ENCODE results near the gene AK8.

The AK8 gene, protein sequence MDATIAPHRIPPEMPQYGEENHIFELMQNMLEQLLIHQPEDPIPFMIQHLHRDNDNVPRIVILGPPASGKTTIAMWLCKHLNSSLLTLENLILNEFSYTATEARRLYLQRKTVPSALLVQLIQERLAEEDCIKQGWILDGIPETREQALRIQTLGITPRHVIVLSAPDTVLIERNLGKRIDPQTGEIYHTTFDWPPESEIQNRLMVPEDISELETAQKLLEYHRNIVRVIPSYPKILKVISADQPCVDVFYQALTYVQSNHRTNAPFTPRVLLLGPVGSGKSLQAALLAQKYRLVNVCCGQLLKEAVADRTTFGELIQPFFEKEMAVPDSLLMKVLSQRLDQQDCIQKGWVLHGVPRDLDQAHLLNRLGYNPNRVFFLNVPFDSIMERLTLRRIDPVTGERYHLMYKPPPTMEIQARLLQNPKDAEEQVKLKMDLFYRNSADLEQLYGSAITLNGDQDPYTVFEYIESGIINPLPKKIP

GRCh38 chr9:132877824-132878694 lies at the start of gene AK8:
AK8 (minus strand) TSS chr9:132878284; CDS start chr9:132878255, 29 bp downstream.
- DNase-seq = peak; percentile 61

DNA sequence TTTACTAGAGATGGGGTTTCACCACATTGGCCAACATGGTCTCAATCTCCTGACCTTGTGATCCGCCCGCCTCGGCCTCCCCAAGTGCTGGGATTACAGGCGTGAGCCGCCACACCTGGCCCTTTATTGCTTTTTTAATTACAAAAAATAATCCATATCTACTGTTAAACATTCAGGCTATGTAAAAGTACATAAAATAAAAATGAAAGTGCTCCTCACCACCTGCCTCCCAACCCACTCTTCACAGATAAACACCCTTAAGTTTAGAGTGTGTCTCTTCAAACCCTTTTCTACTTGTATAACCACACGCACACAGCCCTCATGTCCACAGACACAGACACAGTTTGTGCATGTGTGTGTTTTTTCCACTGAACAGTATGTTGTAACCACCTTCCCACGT lies 49.6 kb upstream of the AK8 start:
- no peak for DNase-seq

DNA sequence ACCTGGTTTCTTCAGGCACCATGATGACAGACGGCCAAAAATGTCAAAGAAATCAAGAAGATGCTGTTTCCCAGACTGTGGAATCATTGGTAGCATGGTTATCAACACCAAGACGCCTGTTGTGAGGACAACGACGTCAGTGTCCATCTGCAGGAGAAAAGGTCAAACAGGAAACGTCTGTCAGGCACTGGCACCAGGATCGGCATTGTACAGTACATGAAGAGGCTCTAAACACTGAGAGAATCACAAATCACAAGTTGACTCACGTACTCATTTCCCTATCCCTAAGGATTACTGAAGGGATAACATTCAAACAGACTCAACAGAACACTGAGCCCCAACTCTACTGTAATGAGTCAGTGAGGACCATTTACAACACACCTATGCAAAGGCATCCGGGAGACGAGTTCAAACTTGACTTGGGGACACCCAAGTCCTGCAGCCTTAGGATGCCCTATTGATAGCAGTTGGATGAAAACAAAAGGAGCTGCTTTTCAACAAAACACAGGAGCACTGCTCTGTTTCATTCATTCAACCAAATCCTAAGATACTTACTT lies 45.3 kb upstream of the AK8 start:
- DNase-seq = no peak

DNA sequence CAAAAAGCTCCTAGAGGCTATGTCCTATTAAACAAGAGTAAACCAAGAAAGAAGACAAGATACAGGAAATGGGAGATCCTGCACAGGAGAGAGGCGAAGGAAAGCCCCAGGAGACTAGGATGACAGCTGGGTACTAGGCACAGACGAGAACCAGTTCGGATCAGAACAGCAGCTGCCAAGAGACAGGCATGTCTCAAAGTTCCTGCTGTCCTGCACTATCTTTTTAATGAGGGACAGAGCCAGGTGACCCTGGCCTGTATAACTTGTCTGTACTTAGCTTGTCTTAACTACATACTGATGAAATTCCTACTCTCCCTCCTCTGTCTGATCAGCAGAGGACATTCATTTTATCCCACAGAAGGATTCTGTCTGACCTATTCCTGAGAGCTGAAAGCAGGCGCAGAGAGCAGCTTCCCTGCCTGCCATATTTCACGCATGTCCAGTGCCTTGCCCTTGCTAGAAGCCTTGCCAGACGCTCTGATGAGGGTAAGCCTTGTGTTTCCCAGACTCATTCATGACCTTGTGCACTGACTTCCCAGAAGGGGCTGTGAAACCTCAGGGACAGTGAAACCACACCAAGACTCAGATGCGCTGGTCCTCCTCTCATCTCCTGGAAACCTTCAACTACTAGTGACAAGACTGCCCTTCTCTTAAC lies 41.7 kb upstream of the AK8 start:
- no peak for DNase-seq

DNA sequence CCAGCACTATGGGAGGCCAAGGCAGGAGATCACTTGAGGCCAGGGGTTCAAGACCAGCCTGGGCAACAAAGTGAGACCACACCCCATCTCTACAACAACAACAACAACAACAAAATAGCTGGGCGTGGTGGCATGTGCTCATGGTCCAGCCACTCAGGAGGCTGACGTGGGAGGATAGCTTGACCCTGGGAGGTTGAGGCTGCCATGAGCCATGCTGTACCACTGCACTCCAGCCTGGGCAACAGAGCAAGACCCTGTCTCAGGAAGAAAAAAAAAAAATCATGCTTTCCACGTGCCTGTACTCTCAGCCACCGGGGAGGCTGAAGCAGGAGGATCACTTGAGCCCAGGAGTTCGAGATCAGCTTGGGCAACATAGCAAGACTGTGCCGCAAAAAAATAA lies 36.8 kb upstream of the AK8 start:
- DNase-seq = no peak

GRCh38 chr9:132912131-132912530 lies 34.0 kb upstream of the AK8 start:
- DNase-seq = no peak

GRCh38 chr9:132910376-132910775 lies 32.3 kb upstream of the AK8 start:
- no peak for DNase-seq

- DNase-seq = no peak
Measured at GRCh38 chr9:132909311-132909710, 31.2 kb upstream of the AK8 start.

- DNase-seq = peak; percentile 50
Measured at GRCh38 chr9:132908635-132909034, 30.6 kb upstream of the AK8 start.

- DNase-seq = no peak
Measured at GRCh38 chr9:132905726-132906125, 27.6 kb upstream of the AK8 start.

- no peak for DNase-seq
Measured at GRCh38 chr9:132903574-132904492, 25.7 kb upstream of the AK8 start.

DNA sequence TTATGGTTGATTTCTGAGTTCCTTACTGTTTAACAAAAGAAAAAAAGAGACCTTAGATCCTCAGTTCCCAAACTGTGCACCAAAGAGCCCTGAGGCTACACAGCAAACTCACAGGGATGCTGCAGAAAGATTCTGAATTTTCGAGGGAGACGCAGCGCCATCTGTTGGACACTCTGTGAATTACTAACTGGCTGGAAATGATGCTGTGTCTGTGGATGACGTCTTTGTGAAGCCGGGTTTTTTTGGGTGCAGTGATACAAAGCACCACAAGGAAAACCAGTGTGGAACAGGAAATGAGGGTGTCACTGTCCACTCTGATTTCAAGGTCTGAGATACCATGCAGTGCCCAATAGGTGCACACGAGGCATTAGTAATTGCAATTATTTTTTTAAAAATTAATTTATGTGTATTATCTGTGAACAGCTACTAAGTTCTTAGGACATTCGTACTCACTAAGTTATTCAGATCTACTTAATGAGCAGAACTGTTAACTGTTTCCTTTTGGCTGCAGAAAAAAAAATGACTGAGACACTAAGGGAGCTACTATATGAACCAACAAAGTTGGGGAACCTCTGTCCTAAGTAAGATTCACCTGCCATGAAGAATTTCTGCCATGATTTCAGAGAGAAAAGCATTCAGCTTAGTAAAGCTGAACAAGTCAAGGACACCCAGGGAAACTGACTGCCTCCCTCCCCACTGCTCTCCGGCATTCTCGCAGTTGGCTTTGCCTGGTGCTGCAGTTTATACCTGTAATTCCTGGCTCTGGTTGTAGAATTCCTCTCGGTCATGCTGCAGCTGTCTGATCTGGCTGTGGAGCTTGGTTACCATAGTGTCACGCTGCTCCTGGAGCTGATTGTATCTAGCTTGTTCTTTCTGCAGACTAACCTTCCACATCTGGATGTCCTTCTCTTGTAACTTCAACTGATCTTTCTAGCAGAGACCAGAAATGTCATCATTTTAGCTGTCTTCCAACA lies 24.1 kb upstream of the AK8 start:
- peak; percentile 75 for DNase-seq

DNA sequence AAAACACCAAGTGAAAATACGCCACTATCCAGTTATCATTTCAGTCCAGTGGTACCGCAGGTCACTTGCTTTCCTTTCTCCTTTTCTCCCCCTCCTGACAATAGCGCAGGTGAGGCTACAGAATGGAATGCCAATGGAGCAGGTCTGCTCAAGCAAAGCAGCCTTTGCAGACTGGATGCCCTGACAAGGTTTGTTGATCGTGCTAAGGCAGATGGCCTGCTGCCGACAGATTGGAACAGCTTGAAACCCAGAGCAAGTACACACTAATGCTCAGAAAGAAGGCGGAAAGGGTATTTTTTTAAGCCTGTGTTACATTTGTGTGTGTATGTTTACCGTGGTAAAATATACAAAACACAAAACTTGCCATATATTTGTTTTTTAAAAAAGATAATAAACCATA lies 20.0 kb upstream of the AK8 start:
- DNase-seq = no peak

GRCh38 chr9:132896906-132897305 lies 18.8 kb upstream of the AK8 start:
- DNase-seq = no peak

GRCh38 chr9:132896264-132896663 lies 18.2 kb upstream of the AK8 start:
- no peak for DNase-seq

DNA sequence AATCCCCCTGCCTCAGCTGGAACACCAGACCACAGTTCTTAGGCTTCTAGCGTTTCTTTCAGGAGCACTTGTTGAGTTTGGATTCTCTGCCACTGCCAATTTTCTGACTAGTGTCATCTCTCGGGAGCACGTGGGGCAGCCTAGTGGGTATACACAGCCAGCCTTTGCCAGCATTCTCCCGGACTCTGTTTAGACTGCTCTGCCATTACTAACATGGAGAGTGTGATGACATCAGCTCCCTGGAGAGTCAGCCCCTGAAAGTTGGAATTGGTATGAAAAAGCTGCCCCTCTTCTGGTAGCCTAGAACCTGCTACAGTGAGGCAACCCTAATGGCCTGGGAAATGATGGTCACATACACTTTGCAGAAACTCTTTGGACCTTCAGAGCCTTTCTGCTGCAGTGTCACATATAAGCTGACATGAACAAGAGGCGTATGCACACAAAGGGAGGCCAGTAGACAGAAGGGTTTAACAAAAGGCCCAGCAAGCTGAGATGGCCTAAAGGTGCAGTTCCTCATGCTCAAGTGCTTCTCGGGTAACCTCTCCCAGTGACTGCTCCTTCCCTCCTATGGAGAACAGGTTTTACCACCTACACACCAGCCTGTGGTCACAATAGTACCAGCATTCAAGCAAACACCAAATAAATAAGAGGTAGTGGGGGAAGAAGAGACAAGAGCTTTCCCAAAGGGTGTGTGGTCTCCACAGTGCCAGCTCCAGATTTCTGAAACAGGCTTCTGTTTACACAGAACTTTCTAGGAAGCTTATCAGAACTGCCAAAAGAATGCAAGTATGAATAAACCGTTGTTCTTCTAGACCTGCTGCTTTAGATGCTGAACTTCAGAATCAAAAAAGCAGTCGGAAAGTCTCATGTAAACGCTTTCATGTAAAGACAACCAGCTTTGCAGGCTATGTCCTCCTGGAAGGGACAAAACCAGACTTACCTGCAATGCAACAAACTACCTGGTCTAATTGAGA lies 17.1 kb upstream of the AK8 start:
- DNase-seq = no peak

GRCh38 chr9:132894346-132894745 lies 16.3 kb upstream of the AK8 start:
- no peak for DNase-seq

- DNase-seq = no peak
Measured at GRCh38 chr9:132892400-132892799, 14.3 kb upstream of the AK8 start.

GRCh38 chr9:132888151-132888550 lies 10.1 kb upstream of the AK8 start:
- DNase-seq = no peak

Data from CD4-positive, alpha-beta T cell treated with Interleukin-4 for 4 hours (primary cell).